Erythroblast (primary cell): ENCODE data around the gene PIH1D1.

Experiments
- GATA1 ChIP-seq: IDR thresholded peaks from 2 replicates; pipeline ENCODE4 v1.6.1; 2011; ENCODE audit warnings: low read depth, mild to moderate bottlenecking, control low read depth, low read length, moderate library complexity
- POLR2A ChIP-seq: IDR thresholded peaks from 2 replicates; pipeline ENCODE4 v1.6.1; 2011; ENCODE audit warnings: mild to moderate bottlenecking, low read length

- no peak for TF ChIP-seq POLR2A
- no peak for TF ChIP-seq GATA1
Observed at GRCh38 chr19:49491804-49492572, 40.4 kb upstream of the PIH1D1 start.
